ENCODE measurements around the gene ANP32E.

The ANP32E gene

DNA sequence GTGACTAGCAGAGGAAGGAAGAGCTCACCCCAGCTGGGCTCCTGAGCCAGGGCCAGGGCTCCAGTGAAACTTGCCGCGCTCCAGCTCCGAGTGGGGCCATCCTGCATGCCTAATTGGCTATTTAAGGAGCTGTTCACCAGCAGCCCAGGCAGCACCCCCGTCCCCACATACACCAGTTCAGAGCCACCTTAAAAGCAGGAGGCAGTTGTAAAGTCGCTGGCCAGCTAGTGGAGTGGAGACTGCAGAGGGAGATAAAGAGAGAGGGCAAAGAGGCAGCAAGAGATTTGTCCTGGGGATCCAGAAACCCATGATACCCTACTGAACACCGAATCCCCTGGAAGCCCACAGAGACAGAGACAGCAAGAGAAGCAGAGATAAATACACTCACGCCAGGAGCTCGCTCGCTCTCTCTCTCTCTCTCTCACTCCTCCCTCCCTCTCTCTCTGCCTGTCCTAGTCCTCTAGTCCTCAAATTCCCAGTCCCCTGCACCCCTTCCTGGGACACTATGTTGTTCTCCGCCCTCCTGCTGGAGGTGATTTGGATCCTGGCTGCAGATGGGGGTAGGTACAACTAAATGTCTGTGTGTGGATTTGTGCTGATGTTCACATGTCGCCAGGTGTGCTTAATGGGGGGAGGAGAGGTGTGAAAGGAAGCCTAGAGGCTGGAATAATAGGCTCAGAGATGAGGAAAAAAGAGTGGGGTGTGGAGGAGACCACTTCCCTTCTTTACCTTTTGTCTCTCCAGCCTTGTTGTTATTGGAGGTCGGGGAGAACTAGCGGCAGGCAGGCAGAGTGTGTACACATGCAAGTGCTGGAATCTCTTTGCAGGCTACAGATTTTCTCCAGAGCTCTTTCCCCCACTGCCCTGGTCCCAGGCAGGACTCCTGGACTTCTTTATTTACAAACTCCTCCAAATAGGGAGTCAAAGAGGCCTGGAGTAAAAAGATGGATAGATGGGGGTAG lies 22.0 kb upstream of the ANP32E start, which contains the start of gene CA14:
CA14 (plus strand) TSS at position 151 of the 962 bp plus-strand sequence; CDS start at position 506, 355 bp downstream.
- TF ChIP-seq EP300 (IDR thresholded peaks at IDR 0.05; ENCODE audit: borderline replicate concordance) = no peak
- TF ChIP-seq, protein P1, sequence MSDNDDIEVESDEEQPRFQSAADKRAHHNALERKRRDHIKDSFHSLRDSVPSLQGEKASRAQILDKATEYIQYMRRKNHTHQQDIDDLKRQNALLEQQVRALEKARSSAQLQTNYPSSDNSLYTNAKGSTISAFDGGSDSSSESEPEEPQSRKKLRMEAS (IDR thresholded peaks at IDR 0.05) = no peak
- no peak for TF ChIP-seq ZBTB7A (IDR thresholded peaks at IDR 0.05; ENCODE audit: low read depth)
- no peak for TF ChIP-seq RAD21 (IDR thresholded peaks at IDR 0.05; ENCODE audit: low read depth)
- TF ChIP-seq YY1 (IDR thresholded peaks at IDR 0.05; ENCODE audit: low read depth) = no peak

DNA sequence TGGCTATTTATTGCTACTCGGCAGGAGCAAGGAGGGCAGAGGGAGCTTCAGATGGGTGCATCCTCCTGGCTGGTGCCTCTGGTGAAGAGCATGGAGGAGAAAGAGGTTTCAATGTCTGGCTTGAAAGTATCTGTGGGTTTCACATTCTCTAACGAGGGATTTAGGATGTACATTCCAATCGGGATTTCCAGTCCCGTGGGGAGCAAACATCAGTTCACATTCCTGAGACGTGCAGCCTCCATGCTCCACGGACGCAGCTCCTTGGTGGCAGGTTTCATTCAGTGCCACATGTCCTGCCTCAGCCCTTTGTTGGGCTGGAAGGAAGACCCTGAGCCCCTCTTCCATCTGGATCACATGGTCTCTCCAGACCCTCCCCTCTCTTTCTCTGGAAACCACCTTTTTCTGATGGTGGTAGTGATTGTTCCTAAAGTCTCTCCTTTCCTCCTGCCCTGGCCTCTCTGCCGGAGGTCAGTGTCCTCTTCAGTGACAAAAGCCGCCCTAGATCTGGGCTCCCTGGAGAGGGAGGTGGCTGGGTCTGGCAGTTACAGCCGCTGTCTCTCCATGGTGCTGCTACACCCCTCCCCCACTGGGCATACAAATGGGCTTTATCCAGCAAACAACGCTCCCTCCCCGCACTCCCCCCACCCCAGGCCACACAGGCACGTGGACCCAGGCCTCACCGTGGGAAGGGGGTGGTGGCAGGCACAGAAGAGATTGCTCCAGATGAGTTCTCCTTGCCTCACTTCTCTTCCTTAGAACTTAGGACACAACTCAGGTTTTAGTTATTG lies 20.8 kb upstream of the ANP32E start:
- TF ChIP-seq ZBTB7A (IDR thresholded peaks at IDR 0.05; ENCODE audit: low read depth) (no peak), NFIC (IDR thresholded peaks at IDR 0.05) (no peak)
- TF ChIP-seq, protein P2, sequence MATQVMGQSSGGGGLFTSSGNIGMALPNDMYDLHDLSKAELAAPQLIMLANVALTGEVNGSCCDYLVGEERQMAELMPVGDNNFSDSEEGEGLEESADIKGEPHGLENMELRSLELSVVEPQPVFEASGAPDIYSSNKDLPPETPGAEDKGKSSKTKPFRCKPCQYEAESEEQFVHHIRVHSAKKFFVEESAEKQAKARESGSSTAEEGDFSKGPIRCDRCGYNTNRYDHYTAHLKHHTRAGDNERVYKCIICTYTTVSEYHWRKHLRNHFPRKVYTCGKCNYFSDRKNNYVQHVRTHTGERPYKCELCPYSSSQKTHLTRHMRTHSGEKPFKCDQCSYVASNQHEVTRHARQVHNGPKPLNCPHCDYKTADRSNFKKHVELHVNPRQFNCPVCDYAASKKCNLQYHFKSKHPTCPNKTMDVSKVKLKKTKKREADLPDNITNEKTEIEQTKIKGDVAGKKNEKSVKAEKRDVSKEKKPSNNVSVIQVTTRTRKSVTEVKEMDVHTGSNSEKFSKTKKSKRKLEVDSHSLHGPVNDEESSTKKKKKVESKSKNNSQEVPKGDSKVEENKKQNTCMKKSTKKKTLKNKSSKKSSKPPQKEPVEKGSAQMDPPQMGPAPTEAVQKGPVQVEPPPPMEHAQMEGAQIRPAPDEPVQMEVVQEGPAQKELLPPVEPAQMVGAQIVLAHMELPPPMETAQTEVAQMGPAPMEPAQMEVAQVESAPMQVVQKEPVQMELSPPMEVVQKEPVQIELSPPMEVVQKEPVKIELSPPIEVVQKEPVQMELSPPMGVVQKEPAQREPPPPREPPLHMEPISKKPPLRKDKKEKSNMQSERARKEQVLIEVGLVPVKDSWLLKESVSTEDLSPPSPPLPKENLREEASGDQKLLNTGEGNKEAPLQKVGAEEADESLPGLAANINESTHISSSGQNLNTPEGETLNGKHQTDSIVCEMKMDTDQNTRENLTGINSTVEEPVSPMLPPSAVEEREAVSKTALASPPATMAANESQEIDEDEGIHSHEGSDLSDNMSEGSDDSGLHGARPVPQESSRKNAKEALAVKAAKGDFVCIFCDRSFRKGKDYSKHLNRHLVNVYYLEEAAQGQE (IDR thresholded peaks at IDR 0.05; ENCODE audit: low read depth) = no peak

DNA sequence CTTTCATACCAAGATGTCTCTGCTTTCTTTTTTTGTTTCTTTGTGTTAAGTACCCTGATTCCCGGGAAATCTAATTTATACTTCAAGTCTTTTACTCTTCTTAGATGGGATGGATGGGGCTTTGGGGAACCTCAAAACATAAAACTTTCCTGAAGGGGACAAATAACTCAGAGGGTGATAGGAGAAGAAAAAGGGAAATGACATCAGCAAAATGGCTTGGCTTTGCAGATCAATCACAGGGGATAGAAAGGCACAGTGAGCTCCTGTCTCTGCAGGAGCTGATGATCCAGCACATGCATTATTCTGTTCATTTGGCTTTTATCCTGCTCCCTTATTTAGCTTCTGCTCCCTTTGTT lies 20.3 kb upstream of the ANP32E start:
- TF ChIP-seq, protein P2 (IDR thresholded peaks at IDR 0.05; ENCODE audit: low read depth) = no peak
- no peak for TF ChIP-seq YY1 (IDR thresholded peaks at IDR 0.05; ENCODE audit: low read depth)
- TF ChIP-seq, protein P3, sequence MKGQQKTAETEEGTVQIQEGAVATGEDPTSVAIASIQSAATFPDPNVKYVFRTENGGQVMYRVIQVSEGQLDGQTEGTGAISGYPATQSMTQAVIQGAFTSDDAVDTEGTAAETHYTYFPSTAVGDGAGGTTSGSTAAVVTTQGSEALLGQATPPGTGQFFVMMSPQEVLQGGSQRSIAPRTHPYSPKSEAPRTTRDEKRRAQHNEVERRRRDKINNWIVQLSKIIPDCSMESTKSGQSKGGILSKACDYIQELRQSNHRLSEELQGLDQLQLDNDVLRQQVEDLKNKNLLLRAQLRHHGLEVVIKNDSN (IDR thresholded peaks at IDR 0.05) = no peak
- no peak for TF ChIP-seq EGR1 (IDR thresholded peaks at IDR 0.05)
- no peak for TF ChIP-seq RAD21 (IDR thresholded peaks at IDR 0.05; ENCODE audit: low read depth)
- TF ChIP-seq TAF1 (IDR thresholded peaks at IDR 0.05; ENCODE audit: low read depth) = no peak
- no peak for TF ChIP-seq TEAD4 (IDR thresholded peaks at IDR 0.05)
- TF ChIP-seq FOXM1 (IDR thresholded peaks at IDR 0.05; ENCODE audit: borderline replicate concordance, low read depth) = no peak
- TF ChIP-seq EP300 (IDR thresholded peaks at IDR 0.05; ENCODE audit: borderline replicate concordance) = no peak
- TF ChIP-seq ZBTB7A (IDR thresholded peaks at IDR 0.05; ENCODE audit: low read depth) = no peak
- no peak for TF ChIP-seq CEBPB (IDR thresholded peaks at IDR 0.05)
- no peak for TF ChIP-seq CREB1 (IDR thresholded peaks at IDR 0.05; ENCODE audit: low read depth)

DNA sequence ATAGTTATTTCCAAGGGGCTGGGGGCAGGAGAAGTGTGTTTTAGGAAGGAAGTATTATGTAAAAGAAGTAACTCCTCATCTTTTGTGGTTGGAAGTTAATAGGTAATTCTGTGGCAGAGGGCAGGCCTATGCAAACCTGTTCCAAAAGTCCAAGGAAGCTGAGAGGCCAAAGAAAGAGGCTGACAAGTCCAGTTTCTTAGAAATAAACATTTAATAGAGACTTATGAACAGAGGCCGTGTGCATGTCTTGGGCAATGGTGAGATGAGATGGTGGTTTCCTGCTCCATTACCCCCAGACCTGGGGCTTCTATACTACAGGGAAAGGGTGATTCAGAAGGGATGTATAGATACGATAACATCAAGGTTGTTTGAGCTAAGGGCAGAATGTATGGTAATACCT lies 14.0 kb upstream of the ANP32E start:
- TF ChIP-seq NFIC (IDR thresholded peaks at IDR 0.05) = no peak
- TF ChIP-seq CEBPB (IDR thresholded peaks at IDR 0.05) = no peak
- no peak for TF ChIP-seq CREB1 (IDR thresholded peaks at IDR 0.05; ENCODE audit: low read depth)
- TF ChIP-seq, protein P2 (IDR thresholded peaks at IDR 0.05; ENCODE audit: low read depth) = no peak
- no peak for TF ChIP-seq TAF1 (IDR thresholded peaks at IDR 0.05; ENCODE audit: low read depth)
- TF ChIP-seq, protein P3 (IDR thresholded peaks at IDR 0.05) = no peak
- TF ChIP-seq FOXM1 (IDR thresholded peaks at IDR 0.05; ENCODE audit: borderline replicate concordance, low read depth) = no peak
- TF ChIP-seq EGR1 (IDR thresholded peaks at IDR 0.05) = no peak
- no peak for TF ChIP-seq TCF12 (IDR thresholded peaks at IDR 0.05; ENCODE audit: low read depth)
- TF ChIP-seq, protein P1 (IDR thresholded peaks at IDR 0.05) = no peak
- TF ChIP-seq TEAD4 (IDR thresholded peaks at IDR 0.05) = no peak
- TF ChIP-seq ZBTB7A (IDR thresholded peaks at IDR 0.05; ENCODE audit: low read depth) = no peak
